Prostate gland (tissue), 2 donors: ENCODE data around the gene ADRA2A. TPM values are rescaled to one million over a fixed set of nuclear protein-coding genes. Genes with fewer than 3 reads are reported as not detected.

Experiments
- DNase-seq: peaks from one replicate; pipeline ENCODE4 v3.0.0-alpha.2; 2019; ENCODE audit warnings: low spot score
- H3K27ac ChIP-seq, 2 donors: fragments of 200-600 bp; sonication (generic); 2 replicates each; pipeline ENCODE4 v1.5.1; 2017 to 2019
- H3K27me3 ChIP-seq: fragments of 200-600 bp; sonication (generic); replicated peaks from 2 replicates; pipeline ENCODE4 v1.5.1; 2019; ENCODE audit not compliant: insufficient read depth
- H3K36me3 ChIP-seq, 2 donors: fragments of 200-600 bp; sonication (generic); 1 replicate in 1 of 2; 2 replicates in 1 of 2; pipeline versions ENCODE4 v1.5.1 to v1.8.1; 2017 to 2019
- H3K4me1 ChIP-seq: fragments of 200-600 bp; sonication (generic); replicated peaks from 2 replicates; pipeline ENCODE4 v1.5.1; 2019
- H3K4me3 ChIP-seq, 2 donors: fragments of 200-600 bp; sonication (generic); 2 replicates each; pipeline ENCODE4 v1.5.1; 2017 to 2019
- H3K9me3 ChIP-seq: fragments of 200-600 bp; sonication (generic); 2 replicates; pipeline ENCODE4 v1.5.1; 2017
- CTCF ChIP-seq, 4 experiments: fragments of 200-600 bp in 2 of 4; fragments of 450-650 bp in 2 of 4; sonication (generic) in 2 of 4; IDR thresholded peaks; 1 replicate in 3 of 4; 2 replicates in 1 of 4; pipeline ENCODE4 v1.5.1; 2016 to 2019; ENCODE audit warnings: antibody characterized with exemption in 4 of 4, mild to moderate bottlenecking in 2 of 4, moderate library complexity in 2 of 4
- POLR2A ChIP-seq: fragments of 450-650 bp; IDR thresholded peaks from one replicate; pipeline ENCODE4 v1.6.1; 2016; ENCODE audit warnings: antibody characterized with exemption, mild to moderate bottlenecking
- POLR2AphosphoS5 ChIP-seq: sonication (generic); formaldehyde crosslinking; IDR thresholded peaks from one replicate; pipeline ENCODE4 v1.6.1; 2017; ENCODE audit warnings: antibody characterized with exemption
- WGBS: methylation state at CpG from one replicate; pipeline ENCODE4 v1.1.5; 2018; 5-methylcytosine and 5-hydroxymethylcytosine counted together
- intact Hi-C: fragments of 100-400 bp; cut with DNase I; formaldehyde crosslinking; loops from one replicate; pipeline ENCODE4 v1.14.2; 2022
- small RNA-seq, 2 donors: library from RNA; depleted of rRNA; stranded (forward); fragments of <200 nt; gene quantifications; one replicate each; pipeline ENCODE3, GENCODE V24; 2016
- total RNA-seq, 2 donors: library from RNA; depleted of rRNA; stranded (reverse); fragments of >200 nt; gene quantifications; one replicate each; pipeline ENCODE4 v1.1.0, GENCODE V29; 2016

Gene ADRA2A
- total RNA-seq, 2 donors from 2014 or later, result 0.41 to 12.3 TPM

GRCh38 chr10:111128331-111129180, 51.7 kb downstream of the ADRA2A start:
- TF ChIP-seq POLR2AphosphoS5, result no peak
- no peak for TF ChIP-seq CTCF (IDR thresholded peaks at IDR 0.05)
- TF ChIP-seq POLR2A, result no peak
- Histone ChIP-seq H3K9me3 (no peaks in the 10 kb centered on the region), H3K36me3 (no peaks in the 10 kb centered on the region)

DNA sequence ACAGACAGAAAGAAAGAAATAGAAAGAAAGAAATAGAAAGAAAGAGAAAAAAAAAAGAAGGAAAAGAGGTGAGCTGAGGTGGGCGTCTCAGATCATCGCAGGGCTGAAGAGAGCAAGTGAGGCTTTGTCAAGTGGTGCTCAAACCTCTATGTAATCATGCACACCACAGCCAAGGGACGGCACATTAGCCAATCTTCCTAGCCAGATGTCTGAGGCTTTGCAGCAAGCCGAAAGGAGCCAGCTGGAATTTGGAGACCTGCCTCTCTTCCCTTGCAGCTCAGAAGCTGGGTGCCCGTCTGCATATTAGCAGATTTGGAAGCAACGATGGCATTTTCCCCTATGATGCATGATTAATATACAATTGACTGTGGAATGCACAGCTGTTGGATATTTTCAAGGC, 52.5 kb downstream of the ADRA2A start:
- Histone ChIP-seq H3K36me3 (no peaks in the 10 kb centered on the region), H3K4me3 (no peak overlapping the region), H3K27ac (no peak overlapping the region), H3K4me1 (no peaks in the 10 kb centered on the region), H3K27me3 (no peaks in the 10 kb centered on the region), H3K9me3 (no peaks in the 10 kb centered on the region)
- no peak for DNase-seq
- intact Hi-C loops, result no loop called here
- no peak for TF ChIP-seq POLR2AphosphoS5
- no peak for TF ChIP-seq POLR2A
- TF ChIP-seq CTCF (IDR thresholded peaks at IDR 0.05), result no peak
- WGBS, result 77% methylated on average over 6 of the region's 6 CpGs

More at GRCh38 chr10:111128331-111129180, 51.7 kb downstream of the ADRA2A start:
- no peak for DNase-seq
- Histone ChIP-seq H3K27me3 (no peaks in the 10 kb centered on the region), H3K4me3 (no peak overlapping the region), H3K27ac (no peak overlapping the region), H3K4me1 (no peaks in the 10 kb centered on the region)
- intact Hi-C loops, result no loop called here
- 69% methylated on average over 15 of the region's 15 CpGs for WGBS

- intact Hi-C loops, result no loop called here
- Histone ChIP-seq H3K27me3 (no peaks in the 10 kb centered on the region), H3K4me1 (no peaks in the 10 kb centered on the region), H3K36me3 (no peaks in the 10 kb centered on the region), H3K9me3 (no peaks in the 10 kb centered on the region), H3K27ac (no peak overlapping the region), H3K4me3 (no peak overlapping the region)
- WGBS, result 76% methylated on average over 5 of the region's 5 CpGs
- no peak for TF ChIP-seq POLR2A
- no peak for TF ChIP-seq CTCF (IDR thresholded peaks at IDR 0.05)
- TF ChIP-seq POLR2AphosphoS5, result no peak
- no peak for DNase-seq
These were observed 53.6 kb downstream of the ADRA2A start for GRCh38 chr10:111130471-111130870.

Small RNAs within 50 kb of the gene (small RNA-seq; reads per million reads assigned to genes)
- 0 reads per million in 2 donors for gene AL355863.1

Other genes starting within 250 kb of the ADRA2A start
- 100 to 1,000 TPM; 104 to 120 TPM for gene PDCD4, start 205.1 kb upstream of the ADRA2A start, total RNA-seq
- 10 to 100 TPM; 18.8 to 20.9 TPM for gene BBIP1, start 157.8 kb upstream of the ADRA2A start, total RNA-seq
- 10 to 100 TPM; 31.3 to 56.1 TPM for gene SHOC2, start 157.4 kb upstream of the ADRA2A start, total RNA-seq